GM21381 (cell line): Measurements from ENCODE around the gene YTHDC1.
"Not testable (repeated sequence)": the region's sequence is repeated elsewhere in the genome, so short reads cannot be mapped to it uniquely, and the experiment has no call there.

ENCODE experiments used
- ATAC-seq: cut with Tn5 transposase; IDR thresholded peaks from one replicate; pipeline ENCODE4 v1.9.1; 2021; ENCODE audit warnings: mild to moderate bottlenecking, moderate library complexity; ENCODE audit not compliant: unreplicated experiment

The YTHDC1 gene

DNA sequence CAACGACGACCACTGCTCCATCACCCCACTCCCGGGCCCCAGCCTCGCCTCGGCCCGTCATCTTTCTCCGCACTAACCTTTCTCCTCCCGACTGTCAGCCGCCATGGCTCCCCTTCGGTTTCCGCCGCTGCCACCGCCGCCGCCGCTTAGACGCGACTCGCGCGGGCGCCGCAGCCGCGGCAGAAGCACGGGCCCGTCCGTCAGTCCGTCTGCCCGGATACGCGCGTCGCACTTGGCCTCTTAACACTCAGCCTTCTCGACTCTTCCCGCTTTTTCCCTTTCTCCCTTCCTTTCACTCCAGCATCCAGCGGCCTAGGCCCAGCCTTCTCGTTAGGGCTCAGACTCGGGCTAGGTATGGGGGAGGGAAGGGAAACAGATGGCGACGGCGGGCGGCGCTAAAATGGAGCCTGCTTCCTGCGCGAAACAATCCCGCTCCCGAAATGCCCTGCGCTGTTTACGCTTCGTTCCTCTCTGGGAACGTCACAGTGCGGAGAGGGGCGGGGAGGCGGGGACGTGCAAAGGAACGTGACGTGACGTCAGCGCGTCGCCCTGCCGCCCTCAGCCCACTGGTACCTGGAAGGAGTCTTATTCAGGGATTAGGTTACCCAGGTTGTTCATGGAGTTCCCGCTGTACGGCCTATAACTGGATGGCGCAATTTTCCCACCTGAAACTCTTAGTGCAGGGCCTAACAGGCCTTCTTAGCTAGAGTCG, at the start of gene YTHDC1:
Gene YTHDC1 (minus strand): TSS at position 442 of the 712 bp plus-strand sequence. CDS start 337 bp downstream, at position 105.
- peak; percentile 96 for ATAC-seq

DNA sequence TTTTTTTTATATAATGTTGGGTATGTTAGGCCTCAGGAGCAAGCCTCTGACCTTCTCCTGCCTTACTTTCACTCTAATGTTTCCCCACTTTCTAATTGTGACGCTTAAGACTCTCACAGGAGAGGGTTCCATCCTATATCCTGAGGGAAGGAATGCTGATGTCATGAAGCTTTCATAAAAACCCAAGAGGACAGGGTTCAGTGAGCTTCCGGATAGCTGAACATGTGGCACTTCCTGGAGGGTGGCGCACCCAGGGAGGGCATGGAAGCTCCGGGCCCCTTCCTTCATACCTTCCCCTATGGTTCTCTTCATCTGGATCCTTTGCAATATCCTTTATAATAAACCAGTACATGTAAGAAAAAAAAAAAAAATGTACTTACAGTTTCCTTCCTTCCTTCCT, 49.4 kb upstream of the YTHDC1 start:
- ATAC-seq = no peak

DNA sequence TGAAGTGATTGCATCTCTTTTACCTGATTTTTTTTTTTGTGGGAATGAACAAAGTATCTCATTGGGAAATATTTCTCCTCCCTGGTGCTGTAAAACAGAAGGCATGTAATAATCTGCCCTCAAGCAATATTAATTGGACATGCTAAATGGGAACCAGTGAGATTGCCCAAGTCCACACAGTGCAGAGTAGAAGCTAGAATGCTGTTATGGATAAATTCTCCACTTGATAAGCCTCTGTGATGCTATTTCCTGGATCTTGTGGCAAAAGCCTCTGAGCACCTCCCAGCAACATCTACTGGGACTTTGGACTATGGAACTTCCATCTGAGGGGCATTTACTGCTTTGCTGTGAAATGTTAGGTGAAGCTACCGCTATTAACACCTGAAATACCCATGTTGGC, 46.9 kb upstream of the YTHDC1 start:
- no peak for ATAC-seq

DNA sequence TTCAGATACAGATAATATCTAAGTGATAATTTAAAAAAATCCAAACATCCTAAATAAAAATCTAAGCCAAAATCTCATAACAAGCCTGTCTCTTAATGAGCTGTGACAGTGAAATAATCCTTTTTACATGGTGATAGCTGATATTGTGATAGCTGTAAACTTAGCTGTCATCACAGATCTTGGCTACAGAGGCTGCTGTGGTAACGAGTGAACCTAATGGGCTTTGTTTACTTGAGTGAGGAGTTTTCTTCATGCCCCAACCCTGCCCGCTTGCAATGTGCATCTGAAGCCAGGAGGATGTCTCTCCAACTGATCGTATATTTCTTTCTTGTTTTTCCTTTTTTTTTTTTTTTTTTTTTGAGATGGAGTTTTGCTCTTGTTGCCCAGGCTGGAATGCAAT, 41.5 kb upstream of the YTHDC1 start:
- ATAC-seq = no peak

DNA sequence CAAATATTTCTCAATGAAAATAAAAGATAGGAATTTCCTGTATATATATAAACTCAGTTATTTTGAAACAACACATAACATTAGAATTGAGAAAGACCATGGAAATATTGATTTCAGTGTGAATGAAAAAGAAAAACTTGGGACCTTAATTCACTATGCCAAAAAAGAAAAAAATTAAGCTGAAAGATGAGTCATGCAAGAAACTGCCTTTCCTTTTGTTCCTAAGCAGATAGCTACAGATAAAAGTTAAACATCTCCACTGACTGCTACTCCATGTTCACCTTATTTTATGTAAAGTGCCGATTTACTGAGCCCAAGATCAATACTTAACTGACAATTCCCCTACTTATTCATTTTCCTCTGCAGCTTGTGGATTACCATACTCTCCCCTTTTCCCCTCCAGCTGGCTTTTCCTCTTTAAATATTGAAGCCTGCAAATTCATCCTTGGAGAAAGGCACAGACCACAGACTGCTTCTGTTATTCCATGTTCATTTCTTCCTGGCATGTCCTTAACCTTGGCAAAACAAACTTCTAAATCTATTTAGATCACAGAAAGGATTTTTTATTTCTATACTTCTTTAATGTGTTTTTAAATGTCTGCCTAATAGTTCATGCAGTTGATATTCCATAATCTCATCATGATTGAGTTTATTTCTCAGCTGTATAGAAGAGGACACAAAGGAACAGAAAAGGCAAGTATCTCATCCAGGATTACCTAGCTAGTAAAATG, 40.5 kb upstream of the YTHDC1 start:
- ATAC-seq = no peak

DNA sequence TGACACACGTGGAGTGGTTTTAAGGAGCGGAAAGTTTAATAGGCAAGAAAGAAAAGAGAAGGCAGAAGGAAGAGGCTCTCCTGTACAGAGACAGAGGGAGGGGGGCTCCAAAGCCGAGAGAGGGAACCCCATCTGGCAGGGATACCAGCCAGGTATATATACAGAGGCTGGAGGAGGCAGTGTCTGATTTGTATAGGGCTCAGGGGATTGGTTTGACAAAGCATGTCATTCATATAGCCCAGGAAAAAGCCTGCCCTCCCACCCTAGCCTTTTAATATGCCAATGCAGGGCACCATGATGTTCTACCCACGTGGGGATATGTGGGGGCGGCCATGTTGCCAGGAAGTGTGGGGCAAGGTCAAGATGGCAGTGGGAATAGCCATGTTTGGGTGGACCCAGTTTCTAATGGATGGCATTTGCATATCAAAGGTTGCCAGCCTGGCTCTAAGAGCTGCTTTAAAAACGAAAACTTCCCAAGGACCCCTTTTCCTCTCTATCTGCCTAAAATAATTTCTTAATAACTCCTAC, 39.6 kb upstream of the YTHDC1 start:
- not testable (repeated sequence) for ATAC-seq

DNA sequence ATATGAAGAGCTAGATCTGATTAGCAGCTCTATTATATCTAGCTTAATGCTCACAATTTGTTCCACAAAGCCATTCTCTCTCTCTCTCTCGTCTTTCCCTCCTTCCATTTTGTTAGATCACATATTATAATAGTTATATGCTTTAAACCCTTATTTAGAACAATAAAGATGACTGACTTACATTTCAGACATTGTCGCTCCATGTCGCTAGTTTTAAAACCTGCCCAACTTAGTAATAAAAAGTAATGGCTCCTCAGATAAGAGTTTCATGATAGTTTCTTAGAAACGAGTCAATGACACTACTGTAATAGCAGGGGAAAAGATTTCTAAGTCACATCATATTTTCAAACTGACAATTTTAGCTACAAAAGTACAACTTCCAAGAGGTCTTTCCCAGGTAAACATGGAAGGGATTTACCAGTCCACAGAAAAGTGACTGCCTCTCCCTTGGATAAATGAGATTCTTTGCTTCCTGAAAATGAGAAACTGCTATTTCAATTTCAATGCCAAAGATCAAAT, 38.5 kb upstream of the YTHDC1 start:
- no peak for ATAC-seq

DNA sequence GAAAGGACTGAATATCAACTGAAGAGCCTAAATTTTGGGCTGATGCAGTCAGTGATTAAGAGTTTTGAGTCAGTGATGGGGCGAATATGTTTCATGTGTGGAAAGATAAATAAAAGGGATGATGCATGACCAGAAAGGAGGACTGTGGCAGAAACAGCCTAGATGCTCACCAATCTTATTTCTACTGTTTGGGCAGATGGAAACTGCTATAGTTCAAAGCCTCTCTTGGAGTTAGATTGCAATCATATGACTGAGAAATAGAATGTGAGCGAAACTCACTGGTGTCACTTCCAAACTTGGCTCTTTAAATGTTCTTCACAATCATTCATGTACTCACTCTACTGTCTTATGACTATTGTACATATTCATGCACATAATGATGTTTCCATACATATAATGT, 35.4 kb upstream of the YTHDC1 start:
- ATAC-seq = no peak

DNA sequence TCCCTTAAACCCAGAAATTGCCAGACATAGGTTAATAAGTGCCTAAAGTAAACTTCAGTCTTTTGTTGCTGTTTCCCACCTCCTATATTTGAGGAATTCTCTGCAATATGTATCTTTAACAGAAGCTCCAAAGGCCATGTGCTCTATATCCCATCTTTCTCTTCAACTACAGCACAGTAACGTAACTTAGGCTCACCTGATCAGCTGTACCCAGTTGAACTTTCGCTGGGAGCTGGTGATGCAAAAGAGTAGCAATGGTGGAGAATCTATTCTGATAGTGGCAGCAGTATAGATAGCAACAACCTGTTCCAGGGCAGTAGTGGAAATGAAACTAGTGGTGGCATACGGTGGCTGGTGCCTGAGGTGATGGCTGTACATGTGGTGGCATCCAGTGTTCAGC, 33.2 kb upstream of the YTHDC1 start:
- no peak for ATAC-seq

DNA sequence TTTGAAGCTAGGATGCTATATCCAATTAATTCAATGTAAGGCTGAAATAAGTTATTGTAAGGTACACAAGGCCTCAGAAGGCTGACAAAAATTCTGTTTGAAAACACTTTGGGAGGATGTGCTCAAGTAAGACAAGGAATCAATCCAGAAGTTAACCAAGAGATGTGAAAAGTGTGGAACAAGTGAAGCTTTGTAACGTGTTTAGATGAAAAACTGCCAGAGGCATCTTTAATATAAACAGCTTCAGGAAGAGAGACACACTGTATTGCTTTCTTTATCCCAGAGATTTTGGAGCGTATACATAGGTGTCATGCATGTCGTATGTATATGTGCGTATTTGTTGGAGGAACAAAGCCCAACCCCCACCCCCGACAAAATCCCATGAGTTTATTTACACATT, 28.3 kb upstream of the YTHDC1 start:
- ATAC-seq = no peak

DNA sequence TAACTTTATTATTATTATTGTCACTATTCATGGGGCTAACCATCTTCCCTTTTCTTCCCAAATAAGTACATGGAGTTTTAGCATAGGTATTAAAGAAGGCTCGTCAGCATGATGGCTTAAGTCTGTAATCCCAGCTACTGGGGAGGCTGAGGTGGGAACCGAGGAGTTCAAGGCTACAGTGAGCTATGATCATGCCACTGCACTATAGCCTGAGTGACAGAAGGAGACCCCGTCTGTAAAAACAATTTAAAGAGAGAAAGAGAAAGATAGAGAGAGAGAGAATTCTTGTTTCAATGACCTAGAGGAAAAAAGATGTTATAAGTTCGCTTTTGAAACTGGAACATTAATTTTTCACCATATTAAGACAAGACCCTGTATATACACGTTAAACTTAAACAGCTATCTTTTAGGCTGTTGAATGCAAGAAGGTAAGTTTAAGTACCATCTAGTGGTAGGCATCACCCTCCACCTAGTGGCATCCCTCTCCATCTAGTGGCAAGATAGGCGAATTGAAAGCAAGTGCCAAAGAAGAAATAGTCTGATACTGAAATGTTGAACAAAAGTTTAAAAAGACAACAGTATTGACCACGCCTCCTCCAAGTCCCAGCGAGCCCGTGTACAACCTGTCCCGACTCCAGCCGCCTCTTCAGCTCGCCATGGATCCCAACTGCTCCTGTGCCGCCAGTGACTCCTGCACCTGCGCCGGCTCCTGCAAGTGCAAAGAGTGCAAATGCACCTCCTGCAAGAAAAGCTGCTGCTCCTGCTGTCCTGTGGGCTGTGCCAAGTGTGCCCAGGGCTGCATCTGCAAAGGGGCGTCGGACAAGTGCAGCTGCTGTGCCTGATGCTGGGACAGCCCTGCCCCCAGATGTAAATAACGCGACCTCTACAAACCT, 26.0 kb upstream of the YTHDC1 start:
- ATAC-seq = peak; percentile 71

DNA sequence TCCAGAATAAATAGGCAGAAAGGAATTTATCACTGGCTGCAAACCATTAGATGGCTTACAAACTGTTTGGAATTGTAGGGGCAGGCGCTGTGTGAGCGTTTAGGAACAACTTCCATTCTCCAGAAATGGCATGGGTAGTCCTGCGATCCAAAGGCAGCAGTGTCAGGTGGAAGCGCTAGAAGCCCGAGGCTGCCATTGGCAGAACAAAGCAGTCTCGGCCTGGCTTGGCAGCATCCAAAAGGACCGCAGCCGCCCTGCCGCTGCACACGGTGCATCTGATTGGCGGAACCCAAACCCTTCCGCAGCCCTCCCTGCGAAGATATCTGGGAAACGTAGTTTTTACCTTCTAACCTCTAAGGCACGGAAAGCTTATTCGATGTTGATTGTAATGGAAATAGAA, 23.6 kb upstream of the YTHDC1 start:
- ATAC-seq = peak; percentile 89

DNA sequence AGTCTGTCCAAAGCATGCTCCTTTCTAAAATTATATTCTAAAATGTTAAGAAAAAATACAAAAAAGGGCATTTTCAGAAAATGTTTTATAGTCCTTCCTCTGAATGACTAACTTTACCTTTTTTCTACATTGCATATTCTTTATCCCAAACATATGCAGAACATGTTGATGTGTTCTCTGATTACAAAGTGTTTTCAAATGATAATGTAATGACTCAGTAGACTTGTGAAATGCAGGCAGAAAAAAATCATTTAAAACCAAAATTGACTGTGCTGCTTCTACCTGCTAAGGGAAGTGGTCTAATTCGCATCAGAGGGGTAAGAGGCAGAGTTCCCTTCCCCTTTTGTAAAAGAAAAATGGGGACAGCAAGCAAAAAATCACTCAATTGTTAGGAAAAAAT, 22.7 kb upstream of the YTHDC1 start:
- no peak for ATAC-seq

DNA sequence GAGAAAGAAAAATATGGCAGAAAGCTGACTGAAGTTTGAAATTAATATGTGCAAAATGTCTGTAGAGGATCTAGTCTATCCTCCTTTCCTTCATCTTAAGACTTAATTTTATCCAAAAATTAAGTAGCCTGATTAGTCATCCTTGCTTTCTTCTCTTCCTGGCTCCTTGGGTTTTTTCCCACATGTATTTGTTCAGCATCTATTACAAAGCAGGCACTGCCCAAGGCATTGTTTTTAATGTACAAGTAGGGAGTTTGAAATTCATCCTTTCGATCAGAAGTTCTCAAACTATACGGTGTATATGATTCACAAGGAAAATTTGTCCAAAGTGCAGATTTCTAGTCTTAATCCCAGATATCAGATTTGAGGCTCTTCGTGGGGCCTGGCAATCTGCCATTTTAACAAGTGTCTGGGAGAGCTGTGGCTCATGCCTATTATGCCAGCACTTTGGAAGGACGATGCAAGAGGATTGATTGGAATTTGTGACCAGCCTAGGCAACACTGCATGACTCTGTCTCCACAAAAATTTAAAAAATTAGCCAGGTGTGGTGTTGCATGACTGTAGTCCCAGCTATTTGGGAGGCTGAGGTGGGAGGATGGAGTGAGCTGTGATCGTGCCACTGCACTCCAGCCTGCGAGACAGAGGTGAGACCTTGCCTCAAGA, 19.4 kb upstream of the YTHDC1 start:
- no peak for ATAC-seq

DNA sequence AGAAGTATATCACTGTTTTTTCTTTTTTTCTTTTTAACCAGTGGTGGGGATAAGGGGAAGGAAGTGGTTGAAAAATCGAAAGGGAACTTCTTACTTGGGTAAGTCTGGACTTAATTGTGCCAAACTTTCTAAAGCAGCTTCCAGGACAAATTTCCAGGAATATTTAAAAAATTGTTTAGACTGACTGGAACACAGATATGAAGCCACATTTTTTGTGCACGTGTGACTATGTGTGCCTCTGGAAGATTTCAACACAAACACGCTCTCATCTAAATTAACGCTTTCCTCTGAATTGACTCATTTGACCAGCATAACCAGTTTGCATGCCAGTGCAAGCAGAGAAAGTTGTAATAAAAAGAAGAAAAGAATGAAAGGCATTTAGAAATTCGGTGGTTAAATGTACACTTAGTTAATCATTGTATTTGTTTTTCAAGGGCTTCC, 18.8 kb upstream of the YTHDC1 start:
- no peak for ATAC-seq

DNA sequence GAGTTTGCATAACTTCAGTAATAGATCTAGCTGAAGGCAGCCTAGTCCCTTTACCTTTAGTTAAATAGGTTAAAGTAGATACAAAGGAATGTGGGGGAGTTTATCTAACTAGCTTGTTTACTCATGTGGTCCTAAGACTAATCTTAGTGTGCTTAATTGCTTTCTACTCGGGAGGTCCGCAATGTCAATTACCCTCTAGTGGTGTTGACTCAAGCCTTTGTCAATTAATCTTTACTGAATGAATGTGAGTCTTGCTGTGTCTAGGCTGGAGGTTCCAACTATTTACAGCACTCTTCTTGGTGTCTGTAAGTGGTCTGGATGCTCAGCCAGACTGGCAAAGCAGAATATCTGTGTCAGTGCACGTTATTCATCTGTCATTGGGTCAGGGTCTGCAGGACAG, 17.9 kb upstream of the YTHDC1 start:
- ATAC-seq = no peak

DNA sequence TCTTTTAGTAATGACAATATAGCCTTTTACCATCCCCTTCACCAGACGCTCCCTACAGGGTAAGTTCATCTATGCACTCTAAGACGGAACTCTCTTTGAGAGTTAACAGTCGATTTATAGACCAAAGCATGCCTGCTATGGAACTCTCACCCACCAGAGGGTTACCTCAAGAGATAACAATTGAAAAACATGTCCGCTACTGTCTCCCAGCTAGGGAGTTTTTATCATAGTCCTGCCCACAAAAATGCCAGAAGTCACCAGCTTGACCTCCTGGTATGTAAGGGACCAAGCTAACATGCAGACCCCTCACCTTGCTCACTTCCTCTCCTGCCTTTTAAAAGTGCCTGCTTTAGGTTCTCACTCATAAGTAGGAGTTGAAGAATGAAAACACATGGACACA, 16.7 kb upstream of the YTHDC1 start:
- no peak for ATAC-seq

DNA sequence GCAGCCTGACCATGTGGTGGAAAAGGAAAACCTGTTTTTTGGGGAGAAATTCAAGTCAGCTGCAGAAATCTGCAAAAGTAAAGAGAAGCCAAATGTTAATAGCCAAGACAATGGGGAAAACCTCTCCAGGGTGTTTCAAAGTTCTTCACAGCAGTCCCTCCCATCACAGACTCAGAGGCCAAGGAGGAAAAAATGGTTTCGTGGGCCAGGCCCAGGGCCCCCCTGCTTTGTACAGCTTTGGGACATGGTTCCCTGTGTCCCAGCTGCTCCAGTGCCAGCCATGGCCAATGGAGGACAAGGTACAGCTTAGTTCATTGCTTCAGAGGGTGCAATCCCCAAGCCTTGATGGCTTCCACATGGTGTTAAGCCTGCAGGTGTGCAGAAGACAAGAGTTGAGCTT, 15.2 kb upstream of the YTHDC1 start:
- no peak for ATAC-seq

DNA sequence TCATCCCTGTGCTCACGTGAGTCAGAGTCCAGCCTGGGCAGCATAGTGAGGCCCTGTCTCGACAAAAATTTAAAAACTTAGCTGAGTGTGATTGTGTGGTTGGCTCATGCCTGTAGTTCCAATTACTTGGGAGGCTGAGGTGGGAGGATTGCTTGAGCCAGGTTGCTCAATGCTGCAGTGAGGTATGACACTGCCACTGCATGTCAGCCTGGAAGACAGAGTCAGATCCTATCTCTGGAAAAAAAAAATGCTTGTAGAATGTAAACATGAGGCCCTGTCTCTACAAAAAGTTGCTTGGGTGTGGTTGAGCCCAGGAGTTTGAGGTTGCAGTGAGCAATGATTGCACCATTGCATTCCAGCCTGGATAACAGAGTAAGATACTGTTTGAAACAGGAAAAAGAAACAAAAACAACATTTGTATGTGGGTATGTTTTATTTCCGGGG, 11.3 kb upstream of the YTHDC1 start:
- no peak for ATAC-seq

DNA sequence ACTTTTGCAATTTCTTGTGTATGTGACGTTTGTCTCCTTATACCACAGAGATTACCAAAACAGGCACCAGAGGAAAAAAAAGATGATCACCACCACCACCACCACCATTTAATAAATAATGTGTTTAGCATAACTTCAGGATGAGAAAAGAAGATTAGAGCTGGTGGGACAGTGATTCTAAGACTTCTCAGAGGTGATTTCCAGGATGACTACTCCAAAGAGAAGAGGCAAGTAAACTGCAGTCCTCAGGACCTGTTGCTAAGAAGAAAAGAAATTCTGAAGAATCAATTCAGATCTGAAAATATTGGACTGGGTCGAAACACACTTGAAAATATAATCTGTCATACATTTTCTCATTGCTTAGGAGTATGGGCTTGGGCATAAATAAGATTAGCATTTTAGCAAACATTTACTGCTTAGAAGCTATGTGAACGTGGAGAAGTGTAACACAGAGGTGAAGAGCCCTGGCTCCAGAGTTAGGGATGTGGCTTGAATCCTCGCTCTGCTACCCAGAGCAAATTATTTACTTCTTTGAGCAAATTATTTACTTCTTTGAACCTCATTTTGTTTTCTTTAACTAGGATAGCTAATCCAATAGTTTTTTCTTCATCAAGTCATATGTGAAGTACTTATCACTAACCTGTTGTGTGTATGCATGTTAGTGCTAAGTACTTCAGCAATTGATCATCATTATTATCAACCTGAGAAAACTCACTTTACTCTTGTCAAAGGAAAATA, 10.5 kb upstream of the YTHDC1 start:
- no peak for ATAC-seq
